ENCODE results near the gene ATP6V1F.
A peak's percentile ranks its signal among the peaks of the same experiment; 100 is the strongest.

The ATP6V1F gene

GRCh38 chr7:128862571-128863432 lies at the start of gene ATP6V1F:
ATP6V1F (plus strand) TSS chr7:128862856; CDS start chr7:128862905, 49 bp downstream.
- TF ChIP-seq CTCF (conservative IDR thresholded peaks at IDR 0.05) = no peak
- peak; percentile 89; the same call in 1 of the 2 replicates for TF ChIP-seq ZFX (IDR thresholded peaks at IDR 0.05)
- H3K27ac ChIP-seq = peak within 1 kb of the TSS; percentile 90

GRCh38 chr7:128814499-128814898 lies 48.2 kb upstream of the ATP6V1F start:
- TF ChIP-seq ZFX (IDR thresholded peaks at IDR 0.05) (no peak), CTCF (conservative IDR thresholded peaks at IDR 0.05) (no peak)
- H3K27ac ChIP-seq = no peak overlapping the region

DNA sequence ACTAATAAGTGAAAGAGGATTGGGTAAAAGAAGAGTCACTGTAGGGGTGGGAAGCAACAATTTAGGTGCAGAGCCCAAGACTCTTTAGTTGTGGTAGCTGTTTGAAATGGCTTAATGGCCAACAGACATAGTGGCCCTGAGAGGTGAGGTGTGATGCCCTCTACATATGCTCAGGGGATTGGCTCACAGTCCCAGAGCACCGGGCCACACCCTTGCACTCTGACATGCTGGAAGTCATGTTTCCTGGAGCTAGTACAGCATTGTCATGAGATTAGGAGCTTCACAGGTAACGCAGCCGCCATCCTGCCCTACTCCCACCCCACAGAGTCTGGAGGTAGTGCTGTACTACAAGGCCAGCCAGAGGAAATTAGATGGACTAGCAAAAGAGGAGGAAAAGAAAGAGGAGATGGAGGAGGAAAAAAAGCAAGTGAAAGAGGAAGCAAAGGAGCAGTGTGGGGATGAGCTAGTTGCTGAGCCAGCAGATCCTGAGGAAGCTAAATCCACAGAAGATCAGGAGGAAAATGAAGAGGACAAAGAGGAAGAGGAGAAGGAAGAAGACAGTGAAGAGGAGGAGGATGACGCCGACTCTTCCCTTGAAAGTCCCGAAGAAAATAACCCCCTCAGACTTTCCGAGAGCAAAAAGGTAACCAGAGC lies 47.2 kb upstream of the ATP6V1F start:
- H3K27ac ChIP-seq = no peak overlapping the region
- no peak for TF ChIP-seq ZFX (IDR thresholded peaks at IDR 0.05)
- no peak for TF ChIP-seq CTCF (conservative IDR thresholded peaks at IDR 0.05)

- TF ChIP-seq ZFX (IDR thresholded peaks at IDR 0.05) = no peak
- no peak for TF ChIP-seq CTCF (conservative IDR thresholded peaks at IDR 0.05)
Observed at GRCh38 chr7:128818694-128819093, 44.0 kb upstream of the ATP6V1F start.

DNA sequence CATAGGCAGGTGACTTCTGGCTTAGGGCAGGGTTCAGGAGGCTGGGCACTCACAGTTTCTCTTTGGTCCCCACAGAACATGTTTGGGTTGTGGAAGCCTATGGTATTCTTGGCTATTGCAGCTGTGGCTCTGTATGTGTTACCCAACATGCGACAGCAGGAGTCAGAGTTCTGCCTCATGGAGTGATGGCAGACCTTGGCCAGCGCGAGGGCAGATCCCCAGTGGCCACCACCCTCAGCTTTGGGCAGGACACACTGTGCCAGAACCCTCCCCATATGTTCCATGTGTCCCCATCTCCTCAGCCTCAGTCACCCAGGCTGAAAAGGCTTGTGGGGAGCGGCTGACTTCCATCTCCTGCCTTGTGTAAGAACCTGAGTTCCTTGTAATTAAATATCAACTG lies 40.9 kb upstream of the ATP6V1F start:
- TF ChIP-seq CTCF (conservative IDR thresholded peaks at IDR 0.05) = no peak
- no peak for TF ChIP-seq ZFX (IDR thresholded peaks at IDR 0.05)
- no peak overlapping the region for H3K27ac ChIP-seq

More at GRCh38 chr7:128818694-128819093, 44.0 kb upstream of the ATP6V1F start:
- no peak overlapping the region for H3K27ac ChIP-seq

GRCh38 chr7:128826512-128826911 lies 36.1 kb upstream of the ATP6V1F start:
- peak overlapping the region; percentile 35; the same call in 1 of the 2 replicates for H3K27ac ChIP-seq
- TF ChIP-seq ZFX (IDR thresholded peaks at IDR 0.05) (no peak), CTCF (conservative IDR thresholded peaks at IDR 0.05) (no peak)

DNA sequence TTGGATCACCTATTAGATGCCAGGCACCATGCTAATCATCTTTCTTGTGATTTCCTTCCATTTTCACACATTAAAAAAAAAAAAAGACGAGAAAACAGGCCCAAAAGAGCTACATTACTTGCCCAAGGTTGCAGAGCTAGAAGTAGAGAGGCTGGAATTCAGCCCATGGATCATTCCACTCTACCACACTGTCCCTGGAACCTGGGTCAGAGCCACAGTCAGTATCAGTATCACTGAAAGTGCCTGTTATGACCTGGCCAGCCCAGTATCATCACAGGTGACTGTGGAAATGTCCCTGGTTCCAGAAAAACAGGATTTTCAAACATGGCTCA lies 35.8 kb upstream of the ATP6V1F start:
- H3K27ac ChIP-seq = peak overlapping the region; percentile 35
- TF ChIP-seq ZFX (IDR thresholded peaks at IDR 0.05) (no peak), CTCF (conservative IDR thresholded peaks at IDR 0.05) (no peak)
